RWPE2 (cell line): ENCODE measurements around the gene CKLF.
"Not testable (repeated sequence)": the region's sequence is repeated elsewhere in the genome, so short reads cannot be mapped to it uniquely, and the experiment has no call there.

Experiments
- ATAC-seq: fragments of 200-7000 bp; cut with Tn5 transposase; 3 replicates; pipeline ENCODE4 v1.9.1; 2021; ENCODE audit warnings: low read depth
- DNase-seq: peaks from one replicate; pipeline ENCODE4 v3.0.0-alpha.2; 2020; ENCODE audit warnings: low spot score
- H3K27ac ChIP-seq: fragments of 450-650 bp; 2 replicates; pipeline ENCODE4 v1.5.1; 2017; ENCODE audit warnings: mild to moderate bottlenecking; ENCODE audit not compliant: poor library complexity, severe bottlenecking
- H3K27me3 ChIP-seq: fragments of 250-450 bp; sonication (Bioruptor Pico); 2 replicates; pipeline ENCODE4 v1.5.1; 2021; ENCODE audit warnings: mild to moderate bottlenecking, moderate library complexity; ENCODE audit not compliant: insufficient read depth, poor library complexity, severe bottlenecking
- H3K36me3 ChIP-seq: fragments of 250-450 bp; sonication (Bioruptor Pico); 2 replicates; pipeline ENCODE4 v1.5.1; 2020; ENCODE audit warnings: low read depth, mild to moderate bottlenecking, moderate library complexity
- H3K4me1 ChIP-seq: fragments of 250-450 bp; sonication (Bioruptor Pico); 2 replicates; pipeline ENCODE4 v1.5.1; 2021; ENCODE audit warnings: mild to moderate bottlenecking, moderate library complexity; ENCODE audit not compliant: insufficient read depth, poor library complexity, severe bottlenecking
- H3K4me3 ChIP-seq: fragments of 250-450 bp; sonication (Bioruptor Pico); 2 replicates; pipeline ENCODE4 v1.5.1; 2021; ENCODE audit warnings: mild to moderate bottlenecking, moderate library complexity; ENCODE audit not compliant: severe bottlenecking
- H3K9me3 ChIP-seq: fragments of 250-450 bp; sonication (Bioruptor Pico); 2 replicates; pipeline ENCODE4 v1.5.1; 2021; ENCODE audit warnings: mild to moderate bottlenecking, moderate library complexity; ENCODE audit not compliant: severe bottlenecking
- TF ChIP-seq, protein P1 (sequence below): fragments of 450-650 bp; IDR thresholded peaks from one replicate; pipeline ENCODE4 v1.5.1; 2017; ENCODE audit warnings: mild to moderate bottlenecking, moderate library complexity; ENCODE audit not compliant: poor library complexity, severe bottlenecking

CKLF gene

DNA sequence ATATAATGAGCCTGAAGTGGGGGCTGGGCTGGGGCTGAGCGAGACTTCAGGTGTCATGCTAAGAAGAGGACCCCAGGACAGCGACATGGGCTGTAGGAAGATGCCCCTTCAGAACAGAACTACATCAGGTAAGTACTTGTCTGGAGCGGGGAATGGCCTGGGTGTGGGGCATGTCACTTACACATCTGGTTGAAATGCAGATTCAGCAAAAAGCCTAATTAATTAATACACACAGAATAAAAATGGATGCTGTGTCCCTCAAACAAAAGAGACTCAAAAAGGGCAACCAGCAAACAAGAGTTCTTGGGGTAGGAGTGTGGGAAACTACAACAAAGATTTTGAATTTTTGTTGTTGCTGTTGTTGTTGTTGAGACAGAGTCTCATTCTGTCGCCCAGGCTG is 38.6 kb downstream of the CKLF start:
- H3K9me3 ChIP-seq = no peaks in the 10 kb centered on the region
- H3K36me3 ChIP-seq = no peaks in the 10 kb centered on the region
- DNase-seq (no peak), ATAC-seq (no peak)
- H3K27ac ChIP-seq = no peak overlapping the region
- no peak overlapping the region for H3K4me3 ChIP-seq
- H3K4me1 ChIP-seq = no peaks in the 10 kb centered on the region
- H3K27me3 ChIP-seq = no peaks in the 10 kb centered on the region
- TF ChIP-seq, protein P1, sequence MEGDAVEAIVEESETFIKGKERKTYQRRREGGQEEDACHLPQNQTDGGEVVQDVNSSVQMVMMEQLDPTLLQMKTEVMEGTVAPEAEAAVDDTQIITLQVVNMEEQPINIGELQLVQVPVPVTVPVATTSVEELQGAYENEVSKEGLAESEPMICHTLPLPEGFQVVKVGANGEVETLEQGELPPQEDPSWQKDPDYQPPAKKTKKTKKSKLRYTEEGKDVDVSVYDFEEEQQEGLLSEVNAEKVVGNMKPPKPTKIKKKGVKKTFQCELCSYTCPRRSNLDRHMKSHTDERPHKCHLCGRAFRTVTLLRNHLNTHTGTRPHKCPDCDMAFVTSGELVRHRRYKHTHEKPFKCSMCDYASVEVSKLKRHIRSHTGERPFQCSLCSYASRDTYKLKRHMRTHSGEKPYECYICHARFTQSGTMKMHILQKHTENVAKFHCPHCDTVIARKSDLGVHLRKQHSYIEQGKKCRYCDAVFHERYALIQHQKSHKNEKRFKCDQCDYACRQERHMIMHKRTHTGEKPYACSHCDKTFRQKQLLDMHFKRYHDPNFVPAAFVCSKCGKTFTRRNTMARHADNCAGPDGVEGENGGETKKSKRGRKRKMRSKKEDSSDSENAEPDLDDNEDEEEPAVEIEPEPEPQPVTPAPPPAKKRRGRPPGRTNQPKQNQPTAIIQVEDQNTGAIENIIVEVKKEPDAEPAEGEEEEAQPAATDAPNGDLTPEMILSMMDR = no peak

DNA sequence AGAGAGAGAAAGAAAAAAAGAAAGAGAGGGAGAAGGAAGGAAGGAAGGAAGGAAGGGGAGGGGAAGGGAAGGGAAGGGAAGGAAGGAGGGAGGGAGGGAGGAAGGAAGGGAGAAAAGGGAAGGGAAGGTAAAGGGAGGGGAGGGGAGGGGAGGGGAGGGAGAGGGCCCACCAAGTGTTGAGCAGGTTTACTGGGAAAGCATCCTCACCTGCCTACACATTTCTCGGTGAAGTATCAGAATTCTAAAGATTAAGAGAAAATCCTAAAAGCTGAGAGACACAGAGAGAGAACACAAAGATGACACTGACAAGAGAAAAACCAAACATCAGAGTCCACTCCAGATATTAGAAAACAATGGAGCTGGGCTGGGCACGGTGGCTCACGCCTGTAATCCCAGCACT is 39.9 kb downstream of the CKLF start:
- no peak for ATAC-seq
- no peak for DNase-seq
- H3K27ac ChIP-seq = no peak overlapping the region
- H3K4me3 ChIP-seq = no peak overlapping the region
- H3K36me3 ChIP-seq = no peaks in the 10 kb centered on the region
- H3K27me3 ChIP-seq = no peaks in the 10 kb centered on the region
- no peaks in the 10 kb centered on the region for H3K4me1 ChIP-seq
- no peaks in the 10 kb centered on the region for H3K9me3 ChIP-seq
- TF ChIP-seq, protein P1 = no peak

DNA sequence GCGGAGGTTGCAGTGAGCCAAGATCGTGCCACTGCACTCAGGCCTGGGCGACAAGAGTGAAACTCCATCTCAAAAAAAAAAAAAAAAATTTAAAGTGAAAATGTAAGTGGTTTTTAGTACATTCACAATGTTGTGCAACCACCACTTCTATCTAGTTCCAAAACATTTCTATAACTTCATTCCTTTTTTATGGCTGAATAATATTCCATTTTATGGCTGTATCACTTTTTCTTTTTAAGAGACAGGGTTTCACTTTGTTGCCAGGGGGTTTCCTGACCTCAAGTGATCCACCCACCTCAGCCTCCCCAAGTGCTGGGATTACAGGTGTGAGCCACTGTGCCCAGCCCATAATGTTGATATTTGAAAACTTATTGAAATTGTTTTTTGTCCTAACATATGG is 40.4 kb downstream of the CKLF start:
- no peak overlapping the region for H3K4me3 ChIP-seq
- no peaks in the 10 kb centered on the region for H3K4me1 ChIP-seq
- no peaks in the 10 kb centered on the region for H3K9me3 ChIP-seq
- TF ChIP-seq, protein P1 = no peak
- H3K27ac ChIP-seq = no peak overlapping the region
- H3K27me3 ChIP-seq = no peaks in the 10 kb centered on the region
- DNase-seq = no peak
- ATAC-seq = no peak
- no peaks in the 10 kb centered on the region for H3K36me3 ChIP-seq

DNA sequence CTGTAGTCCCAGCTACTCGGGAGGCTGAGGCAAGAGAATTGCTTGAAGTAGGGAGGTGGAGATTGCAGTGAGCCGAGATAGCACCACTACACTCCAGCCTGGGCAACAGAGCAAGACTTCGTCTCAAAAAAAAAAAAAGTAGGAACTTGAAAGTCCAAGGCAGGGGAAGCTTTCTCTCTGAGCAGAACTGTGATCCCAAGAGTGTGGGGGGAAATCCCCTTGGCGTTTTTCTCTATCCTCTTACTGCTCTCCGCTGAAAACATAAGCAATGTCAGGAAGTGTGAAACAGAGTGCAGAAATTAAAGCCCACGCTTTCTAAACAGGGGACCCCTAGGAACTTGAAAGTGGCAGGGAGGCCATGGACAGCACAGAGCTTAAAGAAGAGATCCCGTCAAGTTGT is 42.4 kb downstream of the CKLF start:
- no peak for ATAC-seq
- Histone ChIP-seq H3K27ac (no peak overlapping the region), H3K4me3 (no peak overlapping the region)

DNA sequence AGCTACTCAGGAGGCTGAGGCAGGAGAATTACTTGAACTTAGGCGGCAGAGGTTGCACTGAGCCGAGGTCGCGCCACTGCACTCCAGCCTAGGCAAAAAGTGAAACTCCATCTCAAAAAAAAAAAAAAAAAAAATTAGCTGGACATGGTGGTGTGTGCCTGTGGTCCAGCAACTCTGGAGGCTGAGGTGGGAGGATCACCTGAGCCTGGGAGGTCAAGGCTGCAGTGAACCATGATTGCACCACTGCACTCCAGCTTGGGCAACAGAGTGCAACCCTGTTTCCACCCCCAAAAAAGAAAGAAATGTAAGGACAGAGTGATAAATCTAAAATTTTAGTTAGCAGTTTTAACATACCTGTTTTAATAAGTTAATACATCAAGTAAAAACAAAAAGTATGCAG is 44.2 kb downstream of the CKLF start:
- not testable (repeated sequence) for H3K27ac ChIP-seq, DNase-seq, H3K4me3 ChIP-seq, H3K36me3 ChIP-seq, ATAC-seq, H3K27me3 ChIP-seq, H3K4me1 ChIP-seq, H3K9me3 ChIP-seq

More for the DNA sequence above, 42.4 kb downstream of the CKLF start:
- no peaks in the 10 kb centered on the region for H3K27me3 ChIP-seq
- H3K36me3 ChIP-seq = no peaks in the 10 kb centered on the region
- no peaks in the 10 kb centered on the region for H3K4me1 ChIP-seq
- TF ChIP-seq, protein P1 = no peak
- DNase-seq = no peak
- H3K9me3 ChIP-seq = no peaks in the 10 kb centered on the region
